ENCODE results near the gene ODAD4. TPM values are rescaled to one million over a fixed set of nuclear protein-coding genes. Genes with fewer than 3 reads are reported as not detected.
"Not testable (repeated sequence)": the region's sequence is repeated elsewhere in the genome, so short reads cannot be mapped to it uniquely, and the experiment has no call there.

The ODAD4 gene
- polyA plus RNA-seq, 4 donors = 6.4 to 8.5 (median 7.5) TPM

GRCh38 chr17:41992576-41992975, 62.2 kb downstream of the ODAD4 start:
- DNase-seq (ENCODE audit: low read depth in 4 of 4, low spot score in 2 of 4) = no peak

GRCh38 chr17:41996855-41997164, 66.4 kb downstream of the ODAD4 start:
- no peak for DNase-seq (ENCODE audit: low read depth in 4 of 4, low spot score in 2 of 4)

- no peak for DNase-seq (ENCODE audit: low read depth in 4 of 4, low spot score in 2 of 4)
Measured at GRCh38 chr17:41998497-41998896, 68.1 kb downstream of the ODAD4 start.

GRCh38 chr17:42000413-42001133, 70.2 kb downstream of the ODAD4 start:
- no peak for DNase-seq (ENCODE audit: low read depth in 4 of 4, low spot score in 2 of 4)

- DNase-seq (ENCODE audit: low read depth in 4 of 4, low spot score in 2 of 4) = no peak
Measured at GRCh38 chr17:42001729-42002128, 71.3 kb downstream of the ODAD4 start.

GRCh38 chr17:42002175-42002791, 71.9 kb downstream of the ODAD4 start:
- no peak for DNase-seq (ENCODE audit: low read depth in 4 of 4, low spot score in 2 of 4)

- no peak for DNase-seq (ENCODE audit: low read depth in 4 of 4, low spot score in 2 of 4)
Measured at GRCh38 chr17:42002792-42003301, 72.4 kb downstream of the ODAD4 start.

- DNase-seq (ENCODE audit: low read depth in 4 of 4, low spot score in 2 of 4) = no peak
Measured at GRCh38 chr17:42005166-42005565, 74.7 kb downstream of the ODAD4 start.

- DNase-seq (ENCODE audit: low read depth in 4 of 4, low spot score in 2 of 4) = no peak
Measured at GRCh38 chr17:42009170-42009569, 78.8 kb downstream of the ODAD4 start.

GRCh38 chr17:42010266-42010680, 79.9 kb downstream of the ODAD4 start:
- not testable (repeated sequence) for DNase-seq (ENCODE audit: low read depth in 4 of 4, low spot score in 2 of 4)

GRCh38 chr17:42010898-42011516, 80.6 kb downstream of the ODAD4 start:
- DNase-seq (ENCODE audit: low read depth in 4 of 4, low spot score in 2 of 4) = no peak

GRCh38 chr17:42012363-42012762, 81.9 kb downstream of the ODAD4 start:
- DNase-seq (ENCODE audit: low read depth in 4 of 4, low spot score in 2 of 4) = not testable (repeated sequence)

GRCh38 chr17:42013740-42014139, 83.3 kb downstream of the ODAD4 start:
- DNase-seq (ENCODE audit: low read depth in 4 of 4, low spot score in 2 of 4) = not testable (repeated sequence)

Other genes with a start within 250 kb of the ODAD4 start
- 100 to 1,000 TPM; 593 to 776 (median 721) TPM for gene EIF1, start 241.7 kb upstream of the ODAD4 start, polyA plus RNA-seq (ENCODE audit: insufficient read length in 4 of 4)
- not detected for gene GAST, start 218.3 kb upstream of the ODAD4 start, polyA plus RNA-seq (ENCODE audit: insufficient read length in 4 of 4)
- gene HAP1, start 196.0 kb upstream of the ODAD4 start, polyA plus RNA-seq (ENCODE audit: insufficient read length in 4 of 4) = 1 to 10 TPM in 3 of 4 donors, under 1 TPM in 1; 0.78 to 1.7 (median 1.4) TPM
- 100 to 1,000 TPM; 185 to 252 (median 210) TPM for gene JUP, start 143.9 kb upstream of the ODAD4 start, polyA plus RNA-seq (ENCODE audit: insufficient read length in 4 of 4)
- 10 to 100 TPM; 33.8 to 55.6 (median 46.2) TPM for gene P3H4, start 118.7 kb upstream of the ODAD4 start, polyA plus RNA-seq (ENCODE audit: insufficient read length in 4 of 4)
- gene FKBP10, start 117.6 kb upstream of the ODAD4 start, polyA plus RNA-seq (ENCODE audit: insufficient read length in 4 of 4) = 100 to 1,000 TPM; 132 to 191 (median 162) TPM
- 100 to 1,000 TPM in 2 of 4 donors, 10 to 100 TPM in 2; 96.1 to 113 (median 101) TPM for gene NT5C3B, start 94.4 kb upstream of the ODAD4 start, polyA plus RNA-seq (ENCODE audit: insufficient read length in 4 of 4)
- gene KLHL10, start 92.8 kb upstream of the ODAD4 start, polyA plus RNA-seq (ENCODE audit: insufficient read length in 4 of 4) = under 1 TPM in 3 of 4 donors, not detected in 1; 0.16 to 0.58 (median 0.23) TPM
- 10 to 100 TPM in 2 of 4 donors, 1 to 10 TPM in 2; 8.3 to 11.4 (median 10.0) TPM for gene KLHL11, start 65.2 kb upstream of the ODAD4 start, polyA plus RNA-seq (ENCODE audit: insufficient read length in 4 of 4)
- 10 to 100 TPM; 84.7 to 90.6 (median 86.7) TPM for gene ACLY, start 11.7 kb upstream of the ODAD4 start, polyA plus RNA-seq (ENCODE audit: insufficient read length in 4 of 4)
- 10 to 100 TPM; 64.6 to 87.5 (median 73.3) TPM for gene CNP, start 36.2 kb downstream of the ODAD4 start, polyA plus RNA-seq (ENCODE audit: insufficient read length in 4 of 4)
- gene DNAJC7, start 86.8 kb downstream of the ODAD4 start, polyA plus RNA-seq (ENCODE audit: insufficient read length in 4 of 4) = 100 to 1,000 TPM; 122 to 167 (median 156) TPM
- 10 to 100 TPM; 49.4 to 62.2 (median 56.2) TPM for gene NKIRAS2, start 89.5 kb downstream of the ODAD4 start, polyA plus RNA-seq (ENCODE audit: insufficient read length in 4 of 4)
- 1 to 10 TPM; 3.6 to 6.4 (median 4.9) TPM for gene C17orf113, start 120.0 kb downstream of the ODAD4 start, polyA plus RNA-seq (ENCODE audit: insufficient read length in 4 of 4)
- 10 to 100 TPM in 1 of 4 donors, 1 to 10 TPM in 3; 5.2 to 10.0 (median 6.8) TPM for gene ZNF385C, start 167.9 kb downstream of the ODAD4 start, polyA plus RNA-seq (ENCODE audit: insufficient read length in 4 of 4)
- 10 to 100 TPM in 2 of 4 donors, 1 to 10 TPM in 2; 8.9 to 11.2 (median 9.8) TPM for gene DHX58, start 182.1 kb downstream of the ODAD4 start, polyA plus RNA-seq (ENCODE audit: insufficient read length in 4 of 4)
- 10 to 100 TPM; 45.7 to 78.4 (median 61.9) TPM for gene KAT2A, start 190.8 kb downstream of the ODAD4 start, polyA plus RNA-seq (ENCODE audit: insufficient read length in 4 of 4)
- under 1 TPM; 0.14 to 0.56 (median 0.34) TPM for gene HSPB9, start 192.2 kb downstream of the ODAD4 start, polyA plus RNA-seq (ENCODE audit: insufficient read length in 4 of 4)
- gene RAB5C, start 224.4 kb downstream of the ODAD4 start, polyA plus RNA-seq (ENCODE audit: insufficient read length in 4 of 4) = 100 to 1,000 TPM; 126 to 170 (median 151) TPM